ENCODE data around the gene MGAT3. TPM values are rescaled to one million over a fixed set of nuclear protein-coding genes. Genes with fewer than 3 reads are reported as not detected.

The MGAT3 gene
- total and polyA plus RNA-seq, 2 donors (not counting 3 experiments of a cell fraction or from before 2014, with no cell fraction given): not detected

- Histone ChIP-seq H3K9me1 (replicated peaks; ENCODE audit: control insufficient read depth, extremely low read depth, insufficient read depth, low read length) (no peaks in the 10 kb centered on the region), H3K9ac (replicated peaks; ENCODE audit: extremely low read depth, insufficient read depth, low read length) (no peak overlapping the region), H3K9me3 (replicated peaks; ENCODE audit: control insufficient read depth, insufficient read depth, low read length) (no peaks in the 10 kb centered on the region), H3K79me2 (ENCODE audit: control insufficient read depth, insufficient read depth, low read length) (no peaks in the 10 kb centered on the region), H3K27ac (ENCODE audit: insufficient read depth, low read depth, low read length) (no peak overlapping the region), H3K27me3 (ENCODE audit: control insufficient read depth in 2 of 2, insufficient read depth in 2 of 2, low read length in 2 of 2) (no peaks in the 10 kb centered on the region), H4K20me1 (replicated peaks; ENCODE audit: control insufficient read depth, extremely low read depth, insufficient read depth, low read length) (no peaks in the 10 kb centered on the region), H3K4me2 (ENCODE audit: insufficient read depth, low read length) (no peak overlapping the region), H2AFZ (ENCODE audit: low read depth, low read length) (no peak overlapping the region), H3K4me1 (ENCODE audit: control insufficient read depth, extremely low read depth, insufficient read depth, low read length) (peaks cover 3% of the 10 kb centered on the region), H3K36me3 (ENCODE audit: control insufficient read depth in 2 of 2, extremely low read depth in 1 of 2, insufficient read depth in 2 of 2, low read length in 2 of 2) (no peaks in the 10 kb centered on the region), H3K4me3 (replicated peaks in 1 of 3; ENCODE audit: insufficient read depth in 1 of 3, low read depth in 1 of 3, low read length in 3 of 3) (no peak overlapping the region)
- no peak for TF ChIP-seq EZH2 (IDR thresholded peaks at IDR 0.05; ENCODE audit: borderline replicate concordance, low read depth, low read length, severe bottlenecking)
- TF ChIP-seq POLR2AphosphoS5 (IDR thresholded peaks at IDR 0.05; ENCODE audit: insufficient read depth, low read depth, low read length): no peak
- no peak for TF ChIP-seq JUN (IDR thresholded peaks at IDR 0.05; ENCODE audit: borderline replicate concordance, insufficient read depth, insufficient read length, low read depth)
- TF ChIP-seq GATA2 (IDR thresholded peaks at IDR 0.05; ENCODE audit: insufficient read depth, insufficient read length, low read depth, low read length): no peak
- TF ChIP-seq MYC (IDR thresholded peaks at IDR 0.05; ENCODE audit: low read depth, low read length): no peak
- no peak for TF ChIP-seq MAX (IDR thresholded peaks at IDR 0.05; ENCODE audit: insufficient read depth, insufficient read length)
- no peak for TF ChIP-seq FOS (IDR thresholded peaks at IDR 0.05; ENCODE audit: borderline replicate concordance, insufficient read depth, low read length)
- no peak for TF ChIP-seq POLR2A (IDR thresholded peaks at IDR 0.05; ENCODE audit: low read depth, low read length)
- TF ChIP-seq CTCF (IDR thresholded peaks at IDR 0.05; ENCODE audit: extremely low read depth in 1 of 2, insufficient read depth in 1 of 2, low read depth in 1 of 2, low read length in 2 of 2): no peak
- BruUV-seq (replicated peaks): no TSS peak
- DNase-seq (ENCODE audit: low read depth, low spot score): no peak
- ChIA-PET CTCF (interaction anchor here (1.0 kb wide), 1 partner anchor 7 kb away, joined by 3 read pairs; no protein-coding TSS in a partner anchor), POLR2A (no interaction called here)
- no peak for FAIRE-seq
- dilution Hi-C loops (cut with MboI; ENCODE audit: extremely low pct_ligation_motif_present, low sequenced_read_pairs): no loop called here
- intact Hi-C loops (cut with micrococcal nuclease): no loop called here
Observed at GRCh38 chr22:39474351-39475111, 17.7 kb downstream of the MGAT3 start.

Measured in endothelial cell of umbilical vein (primary cell).